ENCODE measurements around the gene TLCD5.

GRCh38 chr11:120350637-120351036 is 25.5 kb downstream of the TLCD5 start:
- TF ChIP-seq CTCF (IDR thresholded peaks at IDR 0.05) (no peak), POLR2A (IDR thresholded peaks at IDR 0.05; ENCODE audit: low read depth) (no peak), EP300 (IDR thresholded peaks at IDR 0.05) (no peak)

All from esophagus muscularis mucosa (tissue), 4 donors.